ENCODE measurements around the gene RYK. TPM values are rescaled to one million over a fixed set of nuclear protein-coding genes. Genes with fewer than 3 reads are reported as not detected.

Gene RYK
- total and polyA plus RNA-seq, 2 experiments from 2014 or later = 24.9 to 94.8 TPM

GRCh38 chr3:134279466-134279865, 28.8 kb upstream of the RYK start:
- H3K27me3 ChIP-seq (ENCODE audit: insufficient read depth) = no peaks in the 10 kb centered on the region
- no peak overlapping the region for H3K4me3 Mint-ChIP-seq
- H3K79me2 ChIP-seq (replicated peaks; ENCODE audit: insufficient read depth) = no peaks in the 10 kb centered on the region
- H3K4me3 ChIP-seq = no peak overlapping the region
- peaks cover 4% of the 10 kb centered on the region; the same call in 1 of the 2 replicates for H3K4me1 ChIP-seq (ENCODE audit: insufficient read depth)
- no peak overlapping the region for H2AFZ ChIP-seq
- H4K20me1 ChIP-seq (replicated peaks; ENCODE audit: insufficient read depth) = no peaks in the 10 kb centered on the region
- no peaks in the 10 kb centered on the region for H3F3A ChIP-seq (replicated peaks; ENCODE audit: low read depth)
- no peak overlapping the region for H3K27ac Mint-ChIP-seq
- H3K36me3 Mint-ChIP-seq (ENCODE audit: low read depth) = no peaks in the 10 kb centered on the region
- H3K9me3 Mint-ChIP-seq = no peaks in the 10 kb centered on the region
- H3K36me3 ChIP-seq (ENCODE audit: insufficient read depth) = no peaks in the 10 kb centered on the region
- no peaks in the 10 kb centered on the region; the same call in 1 of the 3 replicates for H3K4me1 Mint-ChIP-seq
- DNase-seq (ENCODE audit: low spot score) (no peak), ATAC-seq (no peak)
- H3K27ac ChIP-seq (ENCODE audit: low read depth) = no peak overlapping the region
- no peak overlapping the region for H3K4me2 ChIP-seq
- no peaks in the 10 kb centered on the region for H3K9me2 ChIP-seq (ENCODE audit: insufficient read depth)
- TF ChIP-seq STAT1 (IDR thresholded peaks at IDR 0.05; ENCODE audit: unreplicated experiment) (no peak), EZH2phosphoT487 (IDR thresholded peaks at IDR 0.05; ENCODE audit: unreplicated experiment) (no peak), ZNF114 (CRISPR knock-in tag; IDR thresholded peaks at IDR 0.05) (no peak), REST (IDR thresholded peaks at IDR 0.05; ENCODE audit: unreplicated experiment) (no peak), JUNB (IDR thresholded peaks at IDR 0.05; ENCODE audit: unreplicated experiment) (no peak), POLR2AphosphoS5 (IDR thresholded peaks at IDR 0.05; ENCODE audit: low read depth) (no peak), ZNF331 (CRISPR knock-in tag; IDR thresholded peaks at IDR 0.05; ENCODE audit: low read depth) (no peak), CTCF (conservative IDR thresholded peaks at IDR 0.05; ENCODE audit: low read depth in 2 of 2) (no peak), EZH2 (IDR thresholded peaks at IDR 0.05; ENCODE audit: low read depth, unreplicated experiment) (no peak), CREB1 (CRISPR knock-in tag; IDR thresholded peaks at IDR 0.05; ENCODE audit: low read depth) (no peak), ETS1 (IDR thresholded peaks at IDR 0.05) (no peak), ZNF462 (CRISPR knock-in tag; IDR thresholded peaks at IDR 0.05) (no peak), NANOG (IDR thresholded peaks at IDR 0.05; ENCODE audit: borderline replicate concordance) (no peak)
- H3K27me3 Mint-ChIP-seq (ENCODE audit: insufficient read depth, low read depth, poor library complexity) = peaks cover 3% of the 10 kb centered on the region
